Measurements from ENCODE around the gene ANTKMT. TPM values are rescaled to one million over a fixed set of nuclear protein-coding genes. Genes with fewer than 3 reads are reported as not detected.

Gene ANTKMT
- total and polyA plus RNA-seq, 2 of the 8 experiments (the other 6 are each of a cell fraction or from before 2014, with no cell fraction given), result 26.5 to 26.6 TPM

GRCh38 chr16:714558-715476 is 6.1 kb upstream of the ANTKMT start, which contains the start of gene METRN:
Gene METRN (plus strand): TSS chr16:715118. CDS start chr16:715290, 172 bp downstream.
- H2BK120ac ChIP-seq (replicated peaks; ENCODE audit: low read depth, low read length), result no peak within 1 kb of the TSS
- H4K91ac ChIP-seq (replicated peaks; ENCODE audit: insufficient read length, low read length), result no peak within 1 kb of the TSS
- POLR2A ChIA-PET (ENCODE audit: partially characterized antibody), result interaction anchor here (0.8 to 20.9 kb wide), 11 partner anchors 12 to 86 kb away, joined by 3 to 353 read pairs (median 7); partner anchors contain the start of genes ANTKMT, CCDC78, GNG13 and HAGHL
- H3K79me2 ChIP-seq (ENCODE audit: control insufficient read depth in 1 of 2, insufficient read depth in 2 of 2, low read length in 2 of 2), result no peaks in the 10 kb centered on the region
- no peak within 1 kb of the TSS for H3K14ac ChIP-seq (ENCODE audit: insufficient read length)
- DNase-seq (ENCODE audit: low read depth in 1 of 2, low spot score in 2 of 2) (peak in 1 of 2 experiments; percentile 95), FAIRE-seq (no peak)
- no peaks in the 10 kb centered on the region for H3K9me3 ChIP-seq (ENCODE audit: insufficient read depth in 2 of 2, low read depth in 1 of 2, low read length in 1 of 2)
- H3K18ac ChIP-seq (ENCODE audit: extremely low read depth, low read length), result peak within 1 kb of the TSS; percentile 48
- H4K20me1 ChIP-seq (replicated peaks in 1 of 2; ENCODE audit: control insufficient read depth in 1 of 2, insufficient read depth in 2 of 2, low read length in 2 of 2), result peaks cover 2 to 8% of the 10 kb centered on the region in 2 experiments
- H3K79me1 ChIP-seq (ENCODE audit: low read depth, low read length), result no peaks in the 10 kb centered on the region
- H3K9ac ChIP-seq (replicated peaks in 1 of 4; ENCODE audit: extremely low read depth in 1 of 4, low read depth in 3 of 4, low read length in 3 of 4), result peak within 1 kb of the TSS in 1 of 4 experiments; percentile 54; a peak in 2 of 7 replicates
- no peak within 1 kb of the TSS for H3K23ac ChIP-seq (ENCODE audit: insufficient read length)
- H3K4me3 ChIP-seq (ENCODE audit: extremely low read depth in 1 of 4, insufficient read depth in 2 of 4, low read depth in 3 of 4, low read length in 4 of 4), result peak within 1 kb of the TSS; percentile 41 to 74 (median 44); a peak in 7 of 8 replicates
- peaks cover 11% of the 10 kb centered on the region; the same call in 1 of the 2 replicates for H3K23me2 ChIP-seq (ENCODE audit: low read depth, low read length)
- H2AK5ac ChIP-seq (ENCODE audit: low read depth, low read length), result peak within 1 kb of the TSS; percentile 75; the same call in 1 of the 2 replicates
- no peak within 1 kb of the TSS for H3K56ac ChIP-seq (replicated peaks; ENCODE audit: insufficient read length, low read depth, low read length)
- no peak within 1 kb of the TSS for H2AFZ ChIP-seq (ENCODE audit: low read length)
- H3K27ac ChIP-seq (ENCODE audit: low read depth, low read length), result no peak within 1 kb of the TSS
- peaks cover 0 to 23% (median 16%) of the 10 kb centered on the region in 4 experiments; a peak in 5 of 7 replicates for H3K4me1 ChIP-seq (replicated peaks in 1 of 4; ENCODE audit: control insufficient read depth in 3 of 4, insufficient read depth in 4 of 4, low read length in 3 of 4)
- no peak within 1 kb of the TSS for H2BK12ac ChIP-seq (ENCODE audit: low read depth, low read length)
- H3K4ac ChIP-seq (replicated peaks; ENCODE audit: insufficient read length, low read depth, low read length), result no peak within 1 kb of the TSS
- CTCF ChIA-PET (ENCODE audit: partially characterized antibody), result interaction anchor here (0.8 to 33.4 kb wide), 9 partner anchors 7 to 167 kb away, joined by 3 to 977 read pairs (median 9); partner anchors contain the start of genes ANTKMT, CCDC78, CHTF18 and CIAO3
- WGBS, 2 experiments (ENCODE audit: extremely low coverage in 1 of 2, insufficient coverage in 1 of 2, insufficient read length in 1 of 2, insufficient replicate concordance in 2 of 2, low coverage in 1 of 2, low lambda C conversion rate in 2 of 2, missing lambda C conversion rate in 1 of 2), result 11% methylated on average over 45 of the region's 108 CpGs; no CpG with 5 or more reads in 1 of the 2 experiments
- TF ChIP-seq SAP30 (IDR thresholded peaks at IDR 0.05; ENCODE audit: insufficient read depth, insufficient replicate concordance, low read length) (no peak), KDM5A (IDR thresholded peaks at IDR 0.05; ENCODE audit: low read length) (no peak), MAFK (IDR thresholded peaks at IDR 0.05; ENCODE audit: low read depth, low read length) (no peak), SP1 (IDR thresholded peaks at IDR 0.05; ENCODE audit: low read depth, low read length) (0 out of 2 replicates have a peak, but pooled peaks have one; percentile 39), KDM4A (IDR thresholded peaks at IDR 0.05; ENCODE audit: low read depth, low read length, severe bottlenecking) (peak; percentile 16)
- TF ChIP-seq, protein P1, sequence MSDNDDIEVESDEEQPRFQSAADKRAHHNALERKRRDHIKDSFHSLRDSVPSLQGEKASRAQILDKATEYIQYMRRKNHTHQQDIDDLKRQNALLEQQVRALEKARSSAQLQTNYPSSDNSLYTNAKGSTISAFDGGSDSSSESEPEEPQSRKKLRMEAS (IDR thresholded peaks at IDR 0.05), result 0 out of 2 replicates have a peak, but pooled peaks have one; percentile 16
- H2BK5ac ChIP-seq (ENCODE audit: low read depth, low read length), result no peak within 1 kb of the TSS; the same call in 1 of the 2 replicates
- peaks cover 0 to 51% (median 27%) of the 10 kb centered on the region in 4 experiments; a peak in 6 of 7 replicates for H3K27me3 ChIP-seq (replicated peaks in 1 of 4; ENCODE audit: control insufficient read depth in 3 of 4, extremely low read depth in 1 of 4, insufficient read depth in 3 of 4, low read length in 3 of 4)
- no peaks in the 10 kb centered on the region for H3K36me3 ChIP-seq (ENCODE audit: control insufficient read depth in 2 of 4, insufficient read depth in 4 of 4, low read length in 3 of 4)
- H4K8ac ChIP-seq (ENCODE audit: extremely low read depth, insufficient read depth, low read length), result peak within 1 kb of the TSS; percentile 75
- no peak within 1 kb of the TSS for H2BK15ac ChIP-seq (ENCODE audit: low read length)
- peak within 1 kb of the TSS; percentile 53 to 83 for H3K4me2 ChIP-seq (ENCODE audit: insufficient read depth in 1 of 2, low read depth in 2 of 2, low read length in 2 of 2)
- no peak within 1 kb of the TSS for H2BK20ac ChIP-seq (ENCODE audit: low read length)
- no peak within 1 kb of the TSS for H4K5ac ChIP-seq (ENCODE audit: insufficient read length, low read depth, low read length)
